Activated CD4-positive, CD25-positive, alpha-beta regulatory T cell treated with anti-CD3 and anti-CD28 coated beads, Interleukin-2, amount 50 U/mL, for 72 hours (primary cell): ENCODE measurements around the gene CFAP92.
"Not testable (repeated sequence)": the region's sequence is repeated elsewhere in the genome, so short reads cannot be mapped to it uniquely, and the experiment has no call there.

ENCODE experiments used
- DNase-seq: peaks from one replicate; pipeline ENCODE4 v3.0.0; 2021

CFAP92 gene

GRCh38 chr3:128884992-128885391, 108.9 kb downstream of the CFAP92 start:
- DNase-seq: no peak

DNA sequence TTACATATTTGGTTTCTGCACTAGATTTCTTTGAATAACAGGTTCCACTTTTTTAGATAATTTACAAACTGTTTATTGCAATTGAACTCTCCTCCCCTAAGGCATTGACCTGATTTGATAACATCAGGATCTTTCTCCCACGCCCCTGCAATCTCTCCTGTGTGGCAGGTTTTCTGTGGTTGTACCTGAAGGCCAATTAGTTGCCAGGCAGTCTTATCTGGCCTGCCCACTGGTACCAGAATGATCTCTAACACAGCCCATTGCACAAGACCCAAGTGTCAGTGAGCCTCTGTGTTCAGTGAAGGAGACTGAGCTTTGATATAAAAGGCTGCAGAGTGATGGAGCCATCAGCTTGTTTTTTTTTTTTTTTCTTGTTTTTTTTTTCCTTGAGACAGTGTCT, 111.2 kb downstream of the CFAP92 start:
- DNase-seq: no peak

DNA sequence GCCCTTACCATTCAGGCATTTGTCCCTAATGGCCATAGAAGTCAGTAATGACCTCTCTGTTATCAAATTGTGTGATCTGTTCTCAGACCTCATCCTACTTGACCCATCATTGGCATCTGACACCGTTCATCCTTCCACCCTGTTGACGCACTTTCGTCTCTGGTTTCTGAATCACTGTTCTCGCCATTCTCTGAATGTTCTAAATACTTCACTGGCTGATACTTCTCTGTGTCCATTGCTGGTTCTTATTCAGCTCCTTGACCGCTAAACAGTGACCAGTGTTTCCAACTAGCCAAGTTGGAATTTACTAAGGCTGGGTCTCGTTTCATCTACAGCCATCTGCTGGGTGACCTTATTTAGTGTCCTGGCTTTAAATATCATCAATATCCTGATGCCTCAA, 112.3 kb downstream of the CFAP92 start:
- DNase-seq: no peak

DNA sequence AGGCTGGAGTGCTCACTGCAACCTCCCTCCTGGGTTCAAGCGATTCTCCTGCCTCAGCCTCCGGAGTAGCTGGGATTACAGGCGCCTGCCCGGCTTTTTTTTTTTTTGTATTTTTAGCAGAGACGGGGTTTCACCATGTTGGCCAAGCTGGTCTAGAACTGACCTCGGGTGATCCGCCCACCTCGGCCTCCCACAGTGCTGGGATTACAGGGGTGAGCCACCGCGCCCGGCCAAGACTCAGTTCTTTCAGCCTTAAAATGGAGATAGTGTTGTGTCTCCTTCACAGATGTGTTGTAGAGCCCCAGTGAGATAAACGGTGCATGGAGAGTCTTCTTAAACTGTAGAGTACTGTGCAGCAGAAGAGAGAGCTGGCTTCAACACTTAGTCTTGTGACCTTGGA, 113.4 kb downstream of the CFAP92 start:
- DNase-seq: not testable (repeated sequence)

DNA sequence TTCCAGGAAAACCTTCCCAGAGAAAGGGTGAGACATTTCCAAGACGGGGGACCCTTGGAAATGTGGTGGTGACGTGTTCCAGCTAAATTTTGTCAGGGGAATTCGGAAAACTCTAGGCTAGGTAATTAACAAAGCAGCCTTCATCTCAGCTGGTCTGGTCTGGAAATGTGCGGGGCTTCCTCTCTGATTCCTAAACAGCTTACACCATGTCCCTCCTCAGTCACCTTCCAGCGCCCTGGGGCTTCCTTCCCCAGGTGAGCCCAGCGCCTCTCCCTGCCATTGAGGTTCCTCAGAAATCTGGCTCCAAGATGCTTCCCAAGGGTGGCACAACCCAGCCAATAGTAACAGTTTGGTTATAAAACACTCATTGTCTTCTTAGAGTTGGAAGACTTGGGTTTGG, 113.9 kb downstream of the CFAP92 start:
- DNase-seq: no peak

GRCh38 chr3:128879125-128879969, 114.5 kb downstream of the CFAP92 start, which contains the start of gene ACAD9:
Gene ACAD9, plus strand, starts transcription at chr3:128879620. Its CDS starts 72 bp downstream, at chr3:128879692.
- peak; percentile 99 for DNase-seq

DNA sequence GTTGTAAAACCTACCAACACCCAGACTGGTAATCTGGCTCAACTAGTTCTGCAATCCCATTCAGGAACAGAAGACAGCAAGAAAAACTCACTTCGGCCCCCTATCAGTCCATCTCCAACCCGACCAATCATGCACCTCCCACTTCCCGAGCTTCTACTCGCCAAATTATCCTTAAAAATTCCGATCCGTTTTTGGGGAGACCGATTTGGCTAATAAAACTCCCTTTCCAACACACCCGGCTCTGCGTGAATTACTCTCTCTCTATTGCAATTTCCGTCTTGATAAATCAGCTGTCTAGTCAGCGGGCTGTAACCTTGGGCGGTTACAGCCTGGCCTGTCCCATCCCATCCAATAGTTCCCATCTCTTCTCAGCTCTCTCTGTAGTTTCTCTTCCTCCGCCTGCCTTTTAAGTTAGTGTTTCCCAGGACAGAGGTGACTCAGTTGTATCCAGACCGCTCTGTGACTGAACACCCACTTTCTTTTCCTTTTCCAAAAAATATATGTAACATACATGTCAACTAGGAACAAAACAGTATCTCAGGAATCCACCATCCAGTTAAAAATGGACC, 115.2 kb downstream of the CFAP92 start:
- DNase-seq: no peak

GRCh38 chr3:128878011-128878457, 115.8 kb downstream of the CFAP92 start:
- no peak for DNase-seq

DNA sequence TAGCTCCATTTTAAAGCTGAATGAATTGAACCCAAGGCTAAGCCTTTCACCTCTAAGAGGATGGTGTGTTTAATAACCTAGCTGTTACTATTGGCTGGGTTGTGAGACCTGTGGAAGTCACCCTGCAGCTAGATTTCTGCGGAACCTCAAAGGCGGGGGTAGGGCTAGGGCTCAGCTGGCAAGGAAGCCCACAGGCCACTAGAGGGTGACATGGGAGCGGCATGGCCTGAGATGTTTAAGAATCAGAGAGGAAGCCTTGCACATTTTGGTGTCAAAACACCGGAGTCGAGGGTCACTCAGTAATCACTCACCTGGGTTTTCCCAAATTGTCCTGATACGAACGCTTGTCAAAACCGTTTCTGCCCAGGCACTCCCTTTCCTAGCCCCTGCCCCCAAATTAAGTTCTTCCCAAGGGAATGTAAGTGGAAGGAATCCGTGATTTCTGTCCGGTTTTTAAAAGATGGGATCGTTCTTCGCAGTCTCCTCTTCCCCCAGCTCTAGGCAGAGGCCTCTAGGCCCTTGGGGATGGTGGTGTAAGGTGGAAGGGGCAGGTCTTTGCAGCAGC, 118.2 kb downstream of the CFAP92 start:
- DNase-seq: no peak

GRCh38 chr3:128874481-128875180, 119.2 kb downstream of the CFAP92 start:
- no peak for DNase-seq

DNA sequence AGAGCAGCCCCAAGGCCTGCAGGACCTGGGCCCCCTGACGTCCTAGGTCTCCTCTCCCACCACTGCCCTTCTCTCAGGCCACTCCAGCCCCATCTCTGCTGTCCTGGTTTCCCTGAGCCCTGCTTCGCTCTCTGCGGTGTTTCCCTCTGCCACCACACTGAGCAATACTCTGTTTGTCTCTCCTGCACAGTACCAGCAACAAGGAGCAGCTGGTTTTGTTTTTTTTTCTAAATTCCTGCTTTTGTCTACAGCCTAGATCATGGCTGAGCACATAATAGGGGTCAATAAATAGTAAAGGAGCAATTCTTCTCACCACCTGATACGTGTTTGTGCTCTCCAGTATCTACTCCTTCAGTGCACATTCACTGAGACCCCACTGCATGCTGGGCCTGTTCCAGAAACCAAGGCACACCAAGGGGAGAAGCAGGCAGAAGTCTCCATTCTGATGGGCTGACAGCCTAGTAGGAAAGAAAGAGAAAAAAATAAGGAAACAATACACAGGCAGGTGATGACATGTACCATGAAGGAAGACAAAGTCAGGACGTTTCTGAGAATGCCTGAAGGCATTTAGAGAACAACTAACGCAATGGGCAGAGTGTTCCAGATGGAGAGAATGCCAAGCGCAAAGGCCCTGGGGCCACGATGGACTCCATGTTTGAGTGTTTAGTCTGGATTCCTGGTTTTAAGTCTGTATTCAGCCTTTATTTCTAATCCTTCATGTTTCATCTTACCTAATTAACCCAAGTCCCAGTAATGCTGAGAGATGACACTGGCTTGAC, 120.4 kb downstream of the CFAP92 start:
- DNase-seq: no peak

DNA sequence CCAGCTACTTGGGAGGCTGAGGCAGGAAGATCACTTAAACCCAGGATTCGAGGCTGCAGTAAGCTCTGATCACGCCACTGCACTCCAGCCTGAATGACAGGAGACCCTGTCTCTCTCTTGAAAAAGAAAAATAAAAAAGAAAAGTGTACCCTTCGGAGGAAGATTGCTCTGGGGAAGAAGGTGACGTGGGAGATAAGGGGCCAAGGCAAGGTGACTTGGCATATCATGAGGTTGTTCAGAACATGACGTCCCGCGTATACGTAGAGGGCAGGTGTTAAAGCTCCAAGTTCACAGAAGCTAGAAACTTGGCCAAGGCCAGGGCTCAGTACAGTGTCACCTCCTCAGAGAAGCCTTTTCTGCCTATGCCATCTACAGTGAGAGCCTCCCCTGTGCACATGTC, 121.1 kb downstream of the CFAP92 start:
- DNase-seq: no peak

GRCh38 chr3:128872282-128872681, 121.6 kb downstream of the CFAP92 start:
- DNase-seq: no peak

DNA sequence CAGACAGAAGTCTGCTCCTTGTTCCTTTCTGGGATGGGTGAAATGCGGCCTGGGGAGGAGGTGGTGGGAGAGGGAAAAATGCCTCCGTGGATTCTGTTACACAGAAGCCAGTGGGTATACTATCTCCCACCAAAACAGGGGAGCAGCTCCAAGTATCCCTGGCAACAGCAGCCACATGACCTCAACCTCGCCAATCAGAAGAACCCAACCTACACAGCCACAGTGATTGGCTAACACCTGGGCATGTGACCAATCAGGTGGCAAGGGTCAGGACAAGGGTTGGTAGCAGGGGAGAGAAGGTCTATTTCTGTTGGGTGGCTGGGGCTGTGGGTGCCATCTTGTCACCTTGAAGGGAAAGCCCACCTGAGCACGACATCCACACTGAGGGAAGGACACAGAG, 123.5 kb downstream of the CFAP92 start:
- no peak for DNase-seq

- DNase-seq: no peak
Measured at GRCh38 chr3:128867200-128868125, 126.4 kb downstream of the CFAP92 start.

- DNase-seq: not testable (repeated sequence)
Measured at GRCh38 chr3:128864849-128865804, 128.7 kb downstream of the CFAP92 start.

DNA sequence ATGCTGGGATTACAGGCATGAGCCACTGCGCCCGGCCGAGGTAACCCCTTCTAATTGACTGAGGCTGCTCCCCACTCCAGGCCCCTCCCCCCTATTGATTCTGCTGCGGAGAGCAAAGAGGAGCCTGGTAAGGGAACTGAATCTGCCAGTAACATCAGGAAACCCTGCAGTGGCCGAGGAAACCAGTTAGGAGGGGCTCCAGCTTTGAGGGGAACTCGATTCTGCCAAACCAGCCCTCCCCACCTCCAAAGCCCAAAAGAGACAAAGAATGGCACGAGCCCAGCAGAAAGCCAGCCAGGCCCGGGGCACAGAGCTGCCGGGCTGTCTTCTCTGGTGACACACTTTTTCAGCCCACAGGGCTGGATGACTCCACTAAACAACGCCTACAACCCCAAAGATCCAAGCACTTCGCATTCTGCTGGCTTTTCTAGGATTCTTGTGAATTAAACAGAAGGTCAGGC, 129.5 kb downstream of the CFAP92 start:
- DNase-seq: no peak

GRCh38 chr3:128863560-128863959, 130.3 kb downstream of the CFAP92 start:
- no peak for DNase-seq

GRCh38 chr3:128861491-128861890, 132.4 kb downstream of the CFAP92 start:
- DNase-seq: no peak
